H1 (cell line): Measurements from ENCODE around the gene BIN1. TPM values are rescaled to one million over a fixed set of nuclear protein-coding genes. Genes with fewer than 3 reads are reported as not detected.

ENCODE experiments used
- ASH2L ChIP-seq: fragments of 200-600, 300-600 bp; sonication (generic); IDR thresholded peaks from one replicate; pipeline ENCODE4 v1.7.1; 2017; ENCODE audit warnings: low read length
- CBX8 ChIP-seq: fragments of 300-800, 300-1000 bp; sonication (generic); IDR thresholded peaks from 2 replicates; pipeline ENCODE4 v1.7.1; 2016; ENCODE audit warnings: low read depth, low read length, borderline replicate concordance
- CEBPB ChIP-seq: IDR thresholded peaks from 2 replicates; pipeline ENCODE4 v1.6.1; 2012; ENCODE audit warnings: low read depth, low read length
- CHD2 ChIP-seq: IDR thresholded peaks from 2 replicates; pipeline ENCODE4 v1.6.1; 2012; ENCODE audit warnings: low read length, improper control_type of control experiment
- HDAC2 ChIP-seq, 2 experiments: fragments of 300-600 bp in 1 of 2; sonication (generic) in 1 of 2; IDR thresholded peaks; 2 replicates each; pipeline ENCODE4 v1.6.1; 2011 to 2012; ENCODE audit warnings: low read depth in 2 of 2, low read length in 2 of 2, mild to moderate bottlenecking in 2 of 2, moderate library complexity in 2 of 2, borderline replicate concordance in 1 of 2, inconsistent platforms in 1 of 2
- JUN ChIP-seq: IDR thresholded peaks from 2 replicates; pipeline ENCODE4 v1.6.1; 2011; ENCODE audit warnings: low read depth, mild to moderate bottlenecking, improper control_type of control experiment, low read length
- KDM1A ChIP-seq: fragments of 200-600, 300-600 bp; sonication (generic); IDR thresholded peaks from 2 replicates; pipeline ENCODE4 v1.7.1; 2016; ENCODE audit warnings: mild to moderate bottlenecking, low read length, borderline replicate concordance
- KDM4A ChIP-seq: IDR thresholded peaks from one replicate; pipeline ENCODE4 v1.7.1; 2012; ENCODE audit warnings: low read depth, mild to moderate bottlenecking, moderate library complexity, low read length, inconsistent platforms; ENCODE audit not compliant: severe bottlenecking
- MAX ChIP-seq: IDR thresholded peaks from 2 replicates; pipeline ENCODE4 v1.6.1; 2012; ENCODE audit warnings: inconsistent platforms
- NRF1 ChIP-seq: IDR thresholded peaks from 2 replicates; pipeline ENCODE4 v1.6.1; 2011; ENCODE audit warnings: mild to moderate bottlenecking, low read depth, low read length, improper control_type of control experiment
- POLR2AphosphoS5 ChIP-seq: IDR thresholded peaks from 2 replicates; pipeline ENCODE4 v1.6.1; 2011; ENCODE audit warnings: low read depth, low read length
- RFX5 ChIP-seq: IDR thresholded peaks from 2 replicates; pipeline ENCODE4 v1.6.1; 2011; ENCODE audit warnings: low read depth, low read length, improper control_type of control experiment, borderline replicate concordance
- SAP30 ChIP-seq: fragments of 300-600 bp; sonication (generic); IDR thresholded peaks from 2 replicates; pipeline ENCODE4 v1.7.1; 2012; ENCODE audit warnings: low read length, moderate library complexity, mild to moderate bottlenecking, inconsistent platforms; ENCODE audit not compliant: insufficient read depth, insufficient replicate concordance
- SP4 ChIP-seq: IDR thresholded peaks from 2 replicates; pipeline ENCODE4 v1.6.1; 2012; ENCODE audit warnings: low read length, inconsistent platforms
- USF2 ChIP-seq: IDR thresholded peaks from 2 replicates; pipeline ENCODE4 v1.6.1; 2011; ENCODE audit warnings: low read length, improper control_type of control experiment
- ZNF274 ChIP-seq: IDR thresholded peaks from 2 replicates; pipeline ENCODE4 v1.7.0; 2012; ENCODE audit warnings: low read length, borderline replicate concordance; ENCODE audit errors: extremely low read depth
- polyA plus RNA-seq, 7 experiments: library from polyadenylated mRNA; depleted of rRNA in 3 of 7; stranded (reverse) in 5 of 7; unstranded in 2 of 7; fragments of >200 nt in 5 of 7; fragments of 200-250 nt in 2 of 7; gene quantifications; 1 replicate in 5 of 7; 2 replicates in 1 of 7; 4 replicates in 1 of 7; pipeline versions ENCODE4 v1.2.1 to v1.2.3, GENCODE V29; 2011 to 2013; ENCODE audit warnings: missing spikeins in 2 of 7, mixed read lengths in 2 of 7
- total RNA-seq: library from RNA; stranded (reverse); fragmentation: NEBNext Ultra II Directional; extraction: Animal tissue kit (Norgen Biotek cat#: 25700); gene quantifications from 2 replicates; pipeline ENCODE4 v1.2.1, GENCODE V29; 2021
- TF ChIP-seq, protein P1 (sequence below): IDR thresholded peaks from 2 replicates; pipeline ENCODE4 v1.6.1; 2012; ENCODE audit warnings: inconsistent platforms

BIN1 gene
- total and polyA plus RNA-seq, 2 of the 8 experiments (the other 6 are each of a cell fraction or from before 2014, with no cell fraction given) = 23.6 to 35.6 TPM

GRCh38 chr2:127067620-127068350, 39.2 kb downstream of the BIN1 start (continued):
- TF ChIP-seq SAP30 = no peak
- TF ChIP-seq SP4 = no peak
- no peak for TF ChIP-seq CBX8
- TF ChIP-seq HDAC2 (IDR thresholded peaks at IDR 0.05; ENCODE audit: borderline replicate concordance in 1 of 2, low read depth in 2 of 2, low read length in 2 of 2) = no peak
- TF ChIP-seq NRF1 = no peak
- TF ChIP-seq RFX5 = no peak
- no peak for TF ChIP-seq JUN
- TF ChIP-seq POLR2AphosphoS5 = no peak
- TF ChIP-seq CEBPB = no peak
- no peak for TF ChIP-seq KDM1A
- TF ChIP-seq KDM4A = no peak
- TF ChIP-seq, protein P1, sequence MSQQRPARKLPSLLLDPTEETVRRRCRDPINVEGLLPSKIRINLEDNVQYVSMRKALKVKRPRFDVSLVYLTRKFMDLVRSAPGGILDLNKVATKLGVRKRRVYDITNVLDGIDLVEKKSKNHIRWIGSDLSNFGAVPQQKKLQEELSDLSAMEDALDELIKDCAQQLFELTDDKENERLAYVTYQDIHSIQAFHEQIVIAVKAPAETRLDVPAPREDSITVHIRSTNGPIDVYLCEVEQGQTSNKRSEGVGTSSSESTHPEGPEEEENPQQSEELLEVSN = peak; percentile 96
- TF ChIP-seq MAX = peak; percentile 99
- peak; percentile 39 for TF ChIP-seq ASH2L
- TF ChIP-seq ZNF274 = no peak
- TF ChIP-seq USF2 = peak; percentile 74
- no peak for TF ChIP-seq CHD2
